ENCODE measurements around the gene TSPAN14.
A peak's percentile ranks its signal among the peaks of the same experiment; 100 is the strongest.
"Not testable (repeated sequence)": the region's sequence is repeated elsewhere in the genome, so short reads cannot be mapped to it uniquely, and the experiment has no call there.

The TSPAN14 gene

GRCh38 chr10:80530251-80530650, 76.1 kb downstream of the TSPAN14 start:
- no peak for DNase-seq

- DNase-seq, result no peak
Observed at GRCh38 chr10:80530816-80531215, 76.7 kb downstream of the TSPAN14 start.

- no peak for DNase-seq
Observed at GRCh38 chr10:80532571-80532970, 78.5 kb downstream of the TSPAN14 start.

- not testable (repeated sequence) for DNase-seq
Observed at GRCh38 chr10:80534059-80534458, 79.9 kb downstream of the TSPAN14 start.

GRCh38 chr10:80534646-80535045, 80.5 kb downstream of the TSPAN14 start:
- not testable (repeated sequence) for DNase-seq

GRCh38 chr10:80535671-80536360, 81.7 kb downstream of the TSPAN14 start:
- peak; percentile 54 for DNase-seq

GRCh38 chr10:80536361-80536835, 82.3 kb downstream of the TSPAN14 start:
- DNase-seq, result no peak

DNA sequence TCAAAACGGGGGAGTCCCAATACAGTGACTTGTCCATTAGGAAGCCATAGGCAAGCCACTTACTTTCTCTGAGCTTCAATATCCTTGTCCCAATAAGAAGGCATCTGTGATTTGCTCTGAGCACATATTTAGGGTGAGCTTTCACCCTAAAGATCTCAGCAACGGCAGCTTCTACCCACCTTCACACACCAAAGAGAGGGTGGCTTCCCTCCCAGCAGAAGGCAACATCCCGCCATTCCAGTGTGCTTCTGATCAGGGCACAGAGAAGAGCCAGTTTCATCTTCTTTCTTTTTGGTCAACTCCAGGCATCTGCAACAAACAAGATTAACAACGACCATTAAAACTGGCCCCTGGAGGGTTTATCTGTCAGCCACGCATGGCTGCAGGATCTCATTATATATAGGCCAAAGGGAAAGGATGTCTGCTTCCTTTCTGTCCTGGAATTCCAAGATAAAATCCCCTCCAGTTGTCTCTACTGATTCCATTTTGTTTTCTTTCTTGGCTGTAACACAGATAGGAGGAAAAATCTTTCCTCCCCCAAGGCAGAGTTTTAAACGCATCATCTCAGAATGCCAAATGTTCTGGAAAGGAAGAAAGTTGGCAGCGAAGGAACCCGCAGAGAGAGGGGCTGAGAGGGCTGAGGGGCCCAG, 83.1 kb downstream of the TSPAN14 start:
- no peak for DNase-seq

DNA sequence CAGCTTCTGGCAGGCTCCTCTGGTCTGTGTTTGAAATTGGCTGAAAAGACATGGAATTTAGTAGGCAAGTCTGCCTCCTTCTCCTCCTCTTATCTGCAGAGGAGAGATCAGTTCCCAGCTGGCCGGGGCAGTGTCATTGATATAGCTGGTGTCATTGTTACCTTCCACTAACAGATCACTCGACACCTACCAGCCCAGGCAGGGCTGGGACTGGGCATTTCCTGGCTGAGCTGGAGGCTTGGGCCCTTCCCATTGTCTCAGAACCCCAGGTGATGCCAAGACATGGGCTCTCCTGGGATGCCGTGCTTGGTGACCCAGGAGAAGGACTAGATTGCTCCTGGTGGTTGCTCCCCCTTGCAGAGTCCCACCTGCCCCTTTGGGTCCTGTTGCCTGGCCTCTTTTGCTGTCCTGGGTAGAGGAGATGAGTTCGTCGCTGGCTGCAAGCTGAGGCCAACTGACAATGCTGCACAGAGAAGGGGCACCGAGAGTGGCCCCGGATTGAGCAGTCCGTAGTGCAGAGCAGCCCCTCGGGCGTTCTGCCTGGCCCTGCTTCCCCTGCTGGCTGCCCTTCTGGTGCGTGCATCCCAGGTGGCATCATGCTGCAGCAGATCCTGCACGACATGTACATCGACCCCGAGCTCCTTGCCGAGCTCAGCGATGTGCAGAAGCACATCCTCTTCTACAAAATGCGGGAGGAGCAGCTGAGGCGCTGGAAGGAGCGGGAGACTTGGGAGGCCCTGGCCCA, 83.8 kb downstream of the TSPAN14 start, which contains the start of gene SH2D4B:
SH2D4B (plus strand) TSS at position 167 of the 745 bp plus-strand sequence; CDS start at position 597, 430 bp downstream.
- DNase-seq, result no peak

GRCh38 chr10:80538481-80539185, 84.5 kb downstream of the TSPAN14 start:
- DNase-seq, result no peak

- peak; percentile 42 for DNase-seq
Observed at GRCh38 chr10:80539421-80540031, 85.4 kb downstream of the TSPAN14 start.

DNA sequence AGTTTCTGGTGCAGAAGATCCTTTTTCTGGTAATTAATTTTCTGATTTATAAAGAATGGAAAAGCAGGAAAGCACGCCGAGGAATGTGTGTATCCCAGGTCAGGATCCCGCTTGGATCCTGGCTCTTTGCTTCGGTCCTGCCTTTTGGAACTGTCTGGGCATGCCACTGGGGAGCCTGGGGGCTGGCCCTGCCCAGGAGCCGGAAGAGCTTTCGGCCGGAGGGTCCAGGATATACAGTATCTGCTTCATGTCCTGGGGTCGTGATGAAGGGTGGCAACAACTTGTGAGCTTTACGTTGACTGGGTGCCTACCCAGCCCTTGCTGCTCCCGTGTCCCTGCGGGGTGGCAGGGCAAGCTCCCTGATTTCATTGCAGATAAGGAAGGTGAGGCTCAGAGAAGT, 86.0 kb downstream of the TSPAN14 start:
- no peak for DNase-seq

DNA sequence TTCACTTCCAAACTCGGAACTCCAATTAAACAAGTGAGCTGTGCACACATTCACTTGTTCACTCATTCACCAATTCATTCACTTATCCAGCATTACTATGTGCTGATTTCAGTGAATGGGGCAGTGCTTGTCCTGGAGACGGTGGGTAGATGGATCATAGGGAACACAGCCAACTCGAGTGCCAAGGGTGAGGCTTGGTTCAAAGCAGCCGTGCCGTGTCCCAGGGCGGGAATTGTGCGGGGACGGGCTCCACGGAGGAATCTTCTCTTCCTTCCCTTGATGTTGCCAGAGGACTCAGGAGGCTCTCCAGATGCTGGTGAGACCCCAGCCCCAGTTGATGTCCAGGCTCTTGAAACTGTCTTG, 86.5 kb downstream of the TSPAN14 start:
- no peak for DNase-seq

GRCh38 chr10:80540981-80541750, 87.1 kb downstream of the TSPAN14 start:
- no peak for DNase-seq

DNA sequence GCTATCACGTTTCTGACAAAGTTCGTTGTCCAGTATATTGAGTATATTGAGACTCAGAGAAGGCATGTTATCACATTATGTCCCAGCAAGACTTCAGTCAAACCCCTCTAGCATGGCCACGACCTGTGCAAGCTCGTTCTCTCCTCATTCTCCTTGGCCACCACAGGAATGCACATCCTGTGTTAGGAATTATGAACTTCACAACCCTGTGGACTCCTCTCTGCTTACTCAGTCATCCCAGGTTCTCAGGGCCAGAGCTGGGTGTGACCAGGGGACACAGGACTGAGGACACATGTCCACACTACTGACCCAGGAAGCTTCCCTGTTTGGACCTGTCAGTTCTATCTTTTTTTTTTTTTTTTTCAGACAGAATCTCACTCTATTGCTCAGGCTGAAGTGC, 87.9 kb downstream of the TSPAN14 start:
- no peak for DNase-seq

DNA sequence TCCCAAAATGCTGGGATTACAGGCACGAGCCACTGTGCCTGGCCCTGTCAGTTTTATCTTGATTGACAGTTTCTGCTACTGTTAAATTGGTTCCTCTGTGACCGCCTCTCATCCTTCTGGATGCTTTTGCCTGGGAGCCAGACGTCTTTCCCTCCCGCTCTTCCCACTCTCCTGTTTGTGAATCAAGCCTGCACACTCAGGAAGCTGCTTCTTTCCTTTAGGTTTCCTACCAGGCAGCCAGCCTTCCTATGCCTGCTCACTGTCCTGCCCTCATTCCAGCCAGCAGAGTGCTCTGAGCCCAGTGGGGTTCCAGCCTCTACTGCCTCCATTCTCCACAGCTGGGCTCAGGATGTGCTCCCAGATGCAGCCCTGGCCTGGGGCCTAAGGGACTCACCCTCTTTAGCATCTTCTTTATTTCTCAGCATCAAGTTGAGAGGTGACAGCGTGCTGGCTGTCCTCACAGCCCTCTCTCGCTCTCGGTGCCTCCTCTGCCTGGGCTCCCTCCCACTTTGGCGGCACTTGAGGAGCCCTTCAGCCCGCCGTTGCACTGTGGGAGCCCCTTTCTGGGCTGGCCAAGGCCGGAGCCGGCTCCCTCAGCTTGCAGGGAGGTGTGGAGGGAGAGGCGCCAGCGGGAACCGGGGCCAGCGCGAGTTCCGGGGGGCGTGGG, 88.7 kb downstream of the TSPAN14 start:
- DNase-seq, result no peak

DNA sequence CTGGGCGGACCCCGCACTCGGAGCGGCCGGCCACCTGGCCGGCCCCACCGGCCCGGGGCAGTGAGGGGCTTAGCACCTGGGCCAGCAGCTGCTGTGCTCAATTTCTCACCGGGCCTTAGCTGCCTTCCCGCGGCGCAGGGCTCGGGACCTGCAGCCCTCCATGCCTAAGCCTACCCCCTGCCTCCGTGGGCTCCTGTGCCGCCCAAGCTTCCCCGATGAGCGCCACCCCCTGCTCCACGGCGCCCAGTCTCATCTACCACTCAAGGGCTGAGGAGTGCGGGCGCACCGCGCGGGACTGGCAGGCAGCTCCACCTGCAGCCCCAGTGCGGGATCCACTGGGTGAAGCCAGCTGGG, 89.2 kb downstream of the TSPAN14 start:
- DNase-seq, result not testable (repeated sequence)

- DNase-seq, result no peak
Observed at GRCh38 chr10:80544316-80544953, 90.3 kb downstream of the TSPAN14 start.

DNA sequence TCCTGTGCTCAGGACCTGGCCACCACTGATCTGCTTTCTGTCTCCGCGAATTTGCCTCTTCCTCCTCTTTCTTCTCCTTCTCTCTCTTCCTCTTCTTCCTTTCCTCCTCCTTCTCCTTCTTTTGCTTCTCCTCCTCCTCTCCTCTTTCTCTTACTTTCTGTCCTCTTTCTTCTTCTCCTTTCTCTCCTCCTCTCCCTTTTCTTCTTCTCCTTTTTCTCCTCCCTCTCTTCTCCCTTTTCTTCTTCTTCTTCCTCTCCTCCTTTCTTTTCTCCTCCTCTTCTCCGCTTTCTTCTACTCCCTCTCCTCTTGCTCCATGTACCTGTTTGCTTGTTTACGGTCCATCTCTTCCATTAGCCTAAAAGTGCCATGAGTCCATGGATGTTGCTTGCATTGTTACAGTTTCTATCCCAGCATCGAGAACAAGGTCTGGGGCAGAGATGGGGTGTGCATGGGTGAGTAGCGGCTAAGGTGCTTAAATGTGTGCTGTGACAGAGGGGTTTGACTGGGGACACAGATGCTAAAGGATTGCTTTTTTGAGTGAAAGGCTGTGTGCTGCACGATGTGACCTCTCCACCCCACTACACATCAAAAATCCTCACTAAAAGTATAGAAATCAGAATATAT, 91.3 kb downstream of the TSPAN14 start:
- no peak for DNase-seq

DNA sequence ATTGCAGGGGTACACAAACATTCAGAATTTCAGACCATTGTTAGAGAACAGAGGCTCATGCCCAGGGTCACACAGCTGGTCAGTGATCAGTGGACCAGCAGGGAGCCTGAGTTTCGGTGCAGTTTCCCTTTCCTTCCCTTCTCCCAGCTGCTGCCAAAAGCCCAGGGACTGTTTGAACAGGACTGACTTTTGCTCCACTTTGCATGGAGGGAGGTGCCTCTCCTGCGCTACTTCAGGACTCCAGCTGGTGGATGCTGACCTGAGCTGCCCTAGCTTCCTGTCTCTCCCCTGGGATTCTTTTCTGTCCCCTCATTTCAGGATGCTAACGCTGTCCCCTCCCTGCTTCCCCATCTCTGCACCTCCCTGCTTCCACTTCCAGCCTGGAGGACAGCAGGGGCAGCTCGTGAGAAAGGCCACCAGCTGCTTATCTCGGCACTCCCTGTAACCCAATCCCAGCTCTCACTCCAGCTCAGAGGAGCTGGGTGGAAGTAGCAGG, 98.1 kb downstream of the TSPAN14 start:
- peak; percentile 71 for DNase-seq
